HG03342 (cell line): ENCODE results near the gene CD300LF.

ENCODE experiments used
- ATAC-seq: cut with Tn5 transposase; IDR thresholded peaks from one replicate; pipeline ENCODE4 v1.9.1; 2021; ENCODE audit warnings: mild to moderate bottlenecking, moderate library complexity; ENCODE audit not compliant: unreplicated experiment

CD300LF gene

DNA sequence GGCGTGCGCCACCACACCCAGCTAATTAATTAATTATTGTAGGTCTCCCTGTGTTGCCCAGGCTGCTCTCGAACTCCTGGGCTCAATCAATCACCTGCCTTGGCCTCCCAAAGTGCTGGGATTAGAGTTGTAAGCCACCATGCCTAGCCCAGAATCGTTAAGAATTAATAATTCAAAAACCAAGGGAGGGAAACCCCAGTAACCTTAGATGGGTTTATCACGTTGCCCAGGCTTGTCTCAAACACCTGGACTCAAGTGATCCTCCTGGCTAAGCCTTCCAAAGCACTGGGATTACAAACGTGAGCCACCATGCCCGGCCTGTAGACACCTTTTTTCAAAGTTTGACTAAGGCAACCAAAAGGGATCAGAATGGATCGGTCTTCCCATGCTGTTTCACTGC, 21.6 kb downstream of the CD300LF start:
- ATAC-seq = no peak

DNA sequence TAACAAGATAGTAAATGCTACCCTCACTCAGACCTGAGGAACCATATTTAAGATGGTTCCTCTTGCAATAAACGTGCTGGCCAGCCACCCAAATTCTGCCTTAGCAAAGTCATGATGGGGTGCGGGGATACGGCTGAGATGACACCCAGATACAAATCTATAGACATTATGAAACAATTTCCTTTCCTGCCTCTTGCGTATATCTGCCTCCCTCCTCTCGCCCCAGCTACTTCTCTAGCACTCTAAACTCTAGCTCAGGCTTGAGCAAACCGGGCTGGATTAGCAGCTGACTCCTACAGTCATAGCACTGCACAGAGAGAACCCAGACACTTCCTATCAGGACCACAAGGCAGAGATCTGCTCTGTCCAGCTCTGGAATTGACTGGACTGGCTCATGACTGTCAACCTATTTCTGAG, 22.3 kb downstream of the CD300LF start:
- ATAC-seq = no peak

DNA sequence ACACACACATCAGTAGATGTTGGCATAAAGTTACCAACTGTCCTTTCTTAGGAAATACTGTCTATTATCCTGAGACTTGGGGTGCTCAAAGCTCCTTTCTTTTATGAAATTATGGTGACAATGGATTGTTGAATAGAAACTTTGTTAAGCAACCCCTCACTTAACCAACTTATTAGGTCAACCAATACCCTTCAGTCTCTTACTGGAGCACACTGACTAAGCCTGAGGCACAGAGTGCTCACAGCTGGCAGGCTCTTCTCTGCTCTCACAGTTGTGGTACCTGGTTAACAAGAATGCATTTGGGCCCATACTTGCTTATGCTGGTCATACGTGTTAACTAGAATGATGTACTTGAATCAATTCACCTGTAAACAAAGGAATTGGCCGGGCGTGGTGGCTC, 24.8 kb downstream of the CD300LF start:
- no peak for ATAC-seq

DNA sequence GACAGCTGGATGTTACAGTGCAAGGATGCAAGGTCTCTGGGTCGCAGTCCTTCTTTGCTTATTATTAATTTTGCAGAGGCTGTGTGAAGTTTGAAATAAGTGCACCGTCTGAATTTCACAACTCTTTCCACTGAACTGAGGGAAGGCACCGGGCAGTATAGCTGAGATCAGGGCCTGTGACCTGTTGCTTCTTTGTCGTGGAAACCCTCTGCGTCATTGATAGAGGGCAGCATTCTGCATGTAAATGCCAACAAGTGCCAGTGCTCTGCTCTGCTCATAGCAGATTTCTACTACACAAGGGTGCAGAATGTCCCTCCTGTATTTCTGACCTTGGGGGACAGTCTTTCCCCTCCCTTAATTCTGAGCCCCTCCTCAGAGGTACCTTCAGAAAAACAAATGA, 26.0 kb downstream of the CD300LF start:
- ATAC-seq = no peak

DNA sequence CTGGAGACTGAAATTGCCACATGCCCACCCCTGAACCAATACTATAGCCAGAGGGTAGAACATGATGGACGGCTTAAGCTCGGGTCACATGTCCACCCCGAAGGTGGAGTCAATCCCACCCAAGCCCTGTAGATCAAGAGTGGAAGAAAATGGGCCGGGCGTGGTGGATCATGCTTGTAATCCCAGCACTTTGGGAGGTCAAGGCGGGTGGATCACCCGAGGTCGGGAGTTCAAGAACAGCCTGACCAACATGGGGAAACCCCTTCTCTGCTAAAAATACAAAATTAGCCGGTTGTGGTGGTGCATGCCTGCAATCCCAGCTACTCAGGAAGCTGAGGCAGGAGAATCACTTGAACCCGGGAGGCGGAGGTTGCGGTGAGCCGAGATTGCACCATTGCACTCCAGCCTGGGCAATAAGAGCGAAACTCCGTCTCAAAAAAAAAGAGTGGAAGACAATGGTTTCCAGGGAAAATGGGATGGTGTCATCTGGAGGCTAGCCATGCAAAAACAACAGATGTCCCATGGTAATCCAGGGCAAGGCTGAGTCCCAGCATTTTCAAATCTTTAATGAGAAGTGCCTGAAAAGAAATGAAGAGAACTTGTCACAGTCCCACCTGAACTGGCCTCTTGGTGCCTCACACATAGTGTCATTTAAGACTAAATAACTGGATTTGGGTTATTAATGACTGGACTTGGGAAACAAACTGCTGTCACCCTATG, 30.1 kb downstream of the CD300LF start:
- no peak for ATAC-seq

DNA sequence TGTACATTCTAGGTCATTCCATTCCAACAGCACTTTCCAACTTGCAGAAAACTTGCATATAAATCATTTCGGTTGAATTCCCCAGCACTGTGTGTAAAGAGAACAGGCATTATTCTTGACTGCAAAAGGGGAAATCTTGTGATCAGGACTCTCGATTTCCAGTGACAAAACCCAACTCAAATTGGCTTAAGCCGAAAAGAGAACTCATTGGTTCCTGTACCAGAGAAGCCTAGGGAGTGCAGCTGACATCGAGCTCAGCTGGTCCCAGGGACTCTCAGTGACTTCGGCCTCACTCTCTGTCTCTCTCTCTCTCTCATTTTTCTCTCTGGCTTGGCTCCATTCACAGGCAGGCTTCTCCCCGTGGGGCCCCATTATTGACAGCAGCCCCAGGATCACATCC, 30.7 kb downstream of the CD300LF start:
- ATAC-seq = no peak

DNA sequence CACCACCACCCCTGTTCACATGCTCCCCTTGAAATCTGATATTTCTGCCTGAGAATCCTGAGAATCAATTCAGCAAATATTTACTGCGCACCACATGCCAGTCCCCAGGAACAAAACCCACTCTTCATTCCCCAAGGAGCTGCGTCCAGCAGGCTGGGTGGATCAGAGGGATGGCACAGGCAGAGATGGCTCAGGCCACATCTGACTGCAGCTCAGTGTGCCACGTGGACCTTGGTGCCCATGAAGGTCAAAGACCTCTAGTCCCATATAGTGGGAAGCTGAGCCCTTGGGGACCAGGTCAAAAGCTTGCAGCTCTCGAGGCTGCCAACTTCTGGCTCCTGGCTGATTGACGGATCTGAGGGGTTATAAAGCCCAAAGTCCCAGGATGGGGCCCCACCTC, 31.8 kb downstream of the CD300LF start:
- ATAC-seq = no peak

DNA sequence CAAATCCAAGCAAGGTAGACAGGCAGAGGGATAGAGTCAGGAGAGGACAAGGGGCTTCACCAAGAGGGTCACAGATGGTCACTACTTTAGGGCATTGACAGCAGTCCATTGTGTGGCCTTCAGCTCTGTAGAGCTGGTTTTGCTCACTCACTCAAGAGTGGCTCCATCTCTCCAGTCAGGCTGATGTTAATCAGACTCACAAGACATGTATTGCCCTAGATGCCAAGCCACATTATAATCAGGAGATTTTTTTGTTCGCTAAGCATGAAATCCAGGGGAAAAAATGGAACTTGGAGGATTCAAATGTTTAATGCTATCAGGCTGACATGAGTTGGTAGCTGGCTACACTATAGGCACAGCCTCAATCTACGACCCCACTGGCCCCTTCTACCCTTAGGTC, 32.5 kb downstream of the CD300LF start:
- no peak for ATAC-seq

DNA sequence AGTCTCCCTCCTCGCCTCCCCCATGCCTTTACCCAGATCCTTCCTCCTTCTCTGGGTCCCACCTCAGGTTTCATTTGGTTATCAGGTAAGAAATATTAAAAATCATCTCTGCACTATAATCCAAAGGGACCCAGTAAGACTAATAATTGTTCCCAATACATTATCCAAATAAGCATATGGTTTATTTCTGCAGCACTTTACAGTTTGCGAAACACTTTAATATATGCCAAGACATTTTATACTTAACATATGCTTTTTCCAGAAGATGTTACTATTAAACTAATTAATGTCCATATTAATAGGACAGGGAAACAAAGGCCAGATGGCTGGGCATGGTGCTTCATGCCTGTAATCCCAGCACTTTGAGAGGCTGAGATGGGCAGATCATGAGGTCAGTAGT, 33.3 kb downstream of the CD300LF start:
- ATAC-seq = no peak

DNA sequence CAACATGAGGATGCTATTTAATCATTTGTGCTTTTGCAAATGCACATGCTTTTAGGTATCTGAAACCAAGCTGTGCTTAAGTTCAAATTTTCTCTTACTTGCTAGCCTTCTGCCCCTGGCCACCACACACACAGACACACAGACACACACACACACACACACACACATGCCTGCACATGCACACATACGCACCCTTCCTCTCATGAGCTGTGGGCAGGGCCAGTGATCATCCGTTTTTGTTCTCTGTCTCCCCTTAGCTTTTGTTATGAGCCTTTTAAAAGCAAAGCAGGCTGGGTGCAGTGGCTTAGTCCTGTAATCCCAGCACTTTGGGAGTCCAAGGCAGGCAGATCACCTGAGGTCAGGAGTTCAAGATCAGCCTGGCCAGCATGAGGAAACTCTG, 34.2 kb downstream of the CD300LF start:
- ATAC-seq = no peak

DNA sequence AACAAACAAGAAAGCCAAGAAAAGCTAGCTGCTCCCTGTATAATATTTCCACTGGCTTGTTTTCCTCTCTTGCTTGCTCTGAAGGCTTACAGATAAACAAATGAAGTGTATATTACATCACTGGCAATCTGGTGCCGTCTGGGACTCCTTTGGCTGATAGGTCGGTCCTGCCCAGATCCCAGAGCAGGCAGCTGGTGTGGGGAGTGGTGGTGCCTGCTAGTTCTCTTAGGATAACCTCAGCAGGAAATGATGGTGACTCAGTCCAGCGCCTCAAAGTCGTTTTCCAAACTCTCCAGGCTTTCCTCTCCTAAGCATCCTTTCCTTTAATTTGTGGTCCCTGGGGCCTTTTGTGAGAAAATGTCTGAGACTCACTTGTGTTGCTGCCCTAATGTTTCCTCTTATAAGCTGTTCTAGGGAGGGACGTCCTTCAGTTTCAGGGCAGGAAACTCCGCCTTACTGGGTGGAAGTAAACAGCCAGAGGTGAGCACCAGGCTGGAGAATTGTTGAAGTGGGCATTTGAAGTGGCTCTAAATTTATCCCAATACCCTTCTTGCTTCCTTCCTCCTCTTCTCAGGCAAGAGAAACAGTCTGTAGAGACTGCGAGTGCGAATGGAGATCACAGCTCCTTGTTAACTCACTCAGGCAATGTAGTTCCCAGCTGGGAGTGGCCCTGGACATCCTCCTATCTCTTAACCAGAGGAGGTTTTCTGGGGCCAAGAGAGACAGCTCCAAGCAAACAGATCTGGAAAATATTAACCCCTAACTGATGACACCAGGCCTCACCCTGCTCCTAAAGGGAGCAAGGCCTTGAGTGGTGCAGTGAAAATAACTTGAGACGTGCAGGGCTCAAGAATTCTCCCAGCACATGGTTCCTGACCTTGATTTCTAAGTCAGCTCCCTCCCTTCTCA, 34.9 kb downstream of the CD300LF start:
- ATAC-seq = no peak

DNA sequence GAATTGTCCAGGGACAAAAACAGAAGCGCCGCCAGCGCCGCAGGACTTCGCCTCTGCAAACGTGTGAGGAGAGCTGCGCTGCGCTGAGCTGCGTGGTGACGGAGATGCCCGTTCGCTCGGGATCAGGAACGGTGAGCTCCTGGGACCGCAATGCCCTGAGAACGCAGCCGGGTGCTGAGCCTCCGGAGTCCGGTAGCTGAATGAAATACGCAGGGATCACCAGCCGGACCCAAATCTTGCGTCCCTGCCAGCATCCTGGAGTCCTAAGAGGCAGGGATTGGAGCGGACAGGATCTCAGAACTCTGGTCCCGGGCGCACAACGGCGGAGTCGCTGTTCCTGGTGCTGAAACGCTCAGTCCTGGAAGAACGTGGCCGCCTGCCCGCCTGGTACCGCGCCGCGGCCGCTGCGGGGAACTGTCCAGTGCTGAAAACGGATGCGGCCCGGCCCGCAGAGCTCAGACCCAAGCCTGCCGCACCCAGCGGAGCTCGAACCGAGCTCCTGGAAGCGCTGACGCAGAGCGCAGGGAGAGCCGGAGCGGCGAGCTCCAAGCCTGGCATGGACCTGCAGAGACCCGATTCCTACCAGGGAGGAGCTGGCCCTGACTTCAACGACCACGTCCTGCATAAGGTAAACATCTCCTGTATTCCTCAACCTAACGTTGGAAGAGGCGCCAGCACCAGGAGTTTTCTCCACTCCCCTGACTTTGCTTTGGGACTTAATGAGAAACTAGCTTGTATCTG, 41.5 kb downstream of the CD300LF start:
- ATAC-seq = no peak

DNA sequence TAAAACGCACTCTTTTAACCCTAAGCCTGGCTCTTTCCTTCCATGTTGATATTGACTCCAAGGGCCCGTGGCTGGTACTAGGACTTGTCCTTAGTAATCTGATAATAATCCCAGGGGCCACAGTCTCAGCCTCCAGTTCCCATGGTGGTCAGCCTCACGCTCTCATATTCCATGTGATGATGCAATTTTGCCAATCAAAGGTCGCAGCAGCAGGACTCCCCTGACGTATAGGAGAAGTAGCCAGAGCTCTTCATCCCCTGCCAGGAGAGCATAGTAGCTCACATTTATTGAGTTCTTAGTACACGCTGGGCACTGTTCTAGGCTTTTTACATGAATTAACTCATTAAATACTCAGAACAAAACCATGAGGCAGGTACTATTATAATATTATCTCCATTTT, 42.4 kb downstream of the CD300LF start:
- ATAC-seq = no peak

DNA sequence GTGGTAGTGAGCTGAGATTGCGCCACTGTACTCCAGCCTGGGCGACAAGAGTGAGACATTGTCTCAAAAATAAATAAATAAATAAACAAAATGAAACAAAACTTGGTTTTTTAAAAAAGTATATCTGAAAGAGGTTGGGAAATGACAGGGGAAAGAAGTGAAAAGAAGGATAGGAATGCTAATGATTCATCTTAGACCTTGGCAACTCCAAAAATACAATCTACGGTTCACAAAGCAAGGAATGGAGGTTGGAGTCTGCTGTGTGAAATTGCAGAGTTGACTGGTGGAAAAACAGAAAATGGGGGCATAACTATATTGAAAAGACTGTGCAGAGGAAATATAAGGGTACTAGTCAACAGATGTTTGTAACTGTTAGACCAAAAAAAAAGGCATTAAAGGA, 49.2 kb downstream of the CD300LF start:
- ATAC-seq = no peak

DNA sequence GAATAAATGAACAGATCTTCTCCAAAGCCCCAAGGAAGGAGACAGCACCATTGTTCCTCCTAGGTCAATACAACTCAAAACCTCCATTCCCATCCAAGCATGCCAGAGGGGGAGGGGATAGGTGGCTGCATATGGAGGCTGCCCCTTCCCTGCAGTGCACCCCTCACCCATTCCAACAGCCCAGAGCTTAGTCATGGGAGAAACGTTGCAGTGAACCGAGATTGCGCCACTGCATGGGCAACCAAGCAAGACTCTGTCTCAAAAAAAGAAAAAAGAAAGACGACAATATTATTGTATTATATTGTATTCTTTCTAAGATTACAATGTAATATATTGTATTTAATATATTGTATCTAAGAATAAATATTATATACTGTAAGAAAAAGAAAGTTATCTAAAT, 52.8 kb downstream of the CD300LF start:
- no peak for ATAC-seq

DNA sequence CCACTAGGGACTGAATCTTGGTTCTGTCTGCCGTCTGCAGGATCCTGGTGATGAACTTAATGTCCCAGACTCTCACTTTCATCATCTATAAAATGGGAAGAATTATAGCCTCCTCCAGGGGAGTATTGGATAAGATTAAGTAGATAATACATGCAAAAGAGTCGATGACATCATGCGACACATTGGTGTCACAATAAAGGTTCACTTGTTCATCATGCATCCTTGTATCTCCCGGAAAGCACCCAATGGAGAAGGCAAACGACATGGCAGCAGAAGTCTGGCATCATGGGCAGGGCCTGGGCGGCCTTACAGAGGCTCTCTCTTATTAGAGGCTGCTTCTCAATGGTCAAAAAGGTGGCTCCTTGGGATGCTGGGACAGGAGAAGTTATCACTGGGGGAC, 54.1 kb downstream of the CD300LF start:
- ATAC-seq = no peak

DNA sequence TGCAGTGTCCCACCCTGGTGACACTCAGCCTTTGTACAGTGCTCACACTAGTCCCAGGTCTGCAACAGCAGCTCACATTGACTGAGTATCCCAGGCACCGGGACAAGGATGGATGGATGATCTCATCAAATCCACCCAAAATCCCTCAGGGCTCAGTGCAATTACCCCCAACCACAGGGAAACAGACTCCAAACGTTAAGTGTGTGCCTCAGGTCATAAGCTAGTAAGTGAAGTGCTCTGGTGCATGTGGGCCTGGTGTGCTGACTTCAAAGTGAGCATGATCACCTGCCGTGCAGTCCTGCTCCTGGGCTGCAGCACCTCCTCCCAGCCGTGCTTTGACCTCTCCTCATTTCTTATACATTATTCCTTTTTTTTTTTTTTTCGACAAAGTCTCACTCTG, 58.0 kb downstream of the CD300LF start:
- no peak for ATAC-seq

DNA sequence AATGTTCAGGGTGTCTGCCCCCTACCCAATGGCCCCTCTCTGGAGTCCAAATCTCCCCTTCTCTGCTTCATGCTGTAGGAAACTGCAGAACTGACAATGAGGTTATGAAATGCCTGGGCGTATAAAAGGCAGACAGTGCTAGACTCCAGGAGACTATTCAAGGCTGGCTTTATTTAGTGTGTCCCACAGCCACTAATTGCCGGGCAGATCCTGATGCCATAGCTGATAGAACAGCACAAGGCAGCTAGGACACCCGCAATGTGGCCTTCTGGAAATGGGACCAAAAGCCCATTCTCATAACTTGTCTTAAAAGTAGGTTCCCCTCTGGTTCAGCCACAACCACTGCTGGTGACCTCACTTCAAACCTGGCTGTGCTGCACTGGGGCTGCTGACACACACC, 60.7 kb downstream of the CD300LF start:
- no peak for ATAC-seq

DNA sequence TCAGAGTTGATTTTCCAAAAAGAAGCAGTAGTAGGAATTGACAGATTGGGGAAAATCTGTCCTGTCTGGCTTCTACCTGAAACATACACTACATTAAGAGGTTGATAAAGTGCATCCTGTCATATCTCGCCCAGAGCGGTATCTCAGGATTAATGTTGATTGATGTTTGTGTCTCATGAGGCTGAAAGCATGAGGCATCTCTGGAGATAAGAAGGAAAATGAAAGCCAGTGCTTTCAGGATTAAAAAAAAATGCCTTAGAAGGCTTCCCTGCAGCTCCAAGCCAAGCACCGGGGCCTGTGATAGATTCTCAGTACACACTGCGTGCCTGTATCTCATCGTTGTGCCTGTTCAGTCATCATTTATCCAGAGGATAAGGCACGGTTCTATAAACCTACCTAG, 62.8 kb downstream of the CD300LF start:
- ATAC-seq = no peak

DNA sequence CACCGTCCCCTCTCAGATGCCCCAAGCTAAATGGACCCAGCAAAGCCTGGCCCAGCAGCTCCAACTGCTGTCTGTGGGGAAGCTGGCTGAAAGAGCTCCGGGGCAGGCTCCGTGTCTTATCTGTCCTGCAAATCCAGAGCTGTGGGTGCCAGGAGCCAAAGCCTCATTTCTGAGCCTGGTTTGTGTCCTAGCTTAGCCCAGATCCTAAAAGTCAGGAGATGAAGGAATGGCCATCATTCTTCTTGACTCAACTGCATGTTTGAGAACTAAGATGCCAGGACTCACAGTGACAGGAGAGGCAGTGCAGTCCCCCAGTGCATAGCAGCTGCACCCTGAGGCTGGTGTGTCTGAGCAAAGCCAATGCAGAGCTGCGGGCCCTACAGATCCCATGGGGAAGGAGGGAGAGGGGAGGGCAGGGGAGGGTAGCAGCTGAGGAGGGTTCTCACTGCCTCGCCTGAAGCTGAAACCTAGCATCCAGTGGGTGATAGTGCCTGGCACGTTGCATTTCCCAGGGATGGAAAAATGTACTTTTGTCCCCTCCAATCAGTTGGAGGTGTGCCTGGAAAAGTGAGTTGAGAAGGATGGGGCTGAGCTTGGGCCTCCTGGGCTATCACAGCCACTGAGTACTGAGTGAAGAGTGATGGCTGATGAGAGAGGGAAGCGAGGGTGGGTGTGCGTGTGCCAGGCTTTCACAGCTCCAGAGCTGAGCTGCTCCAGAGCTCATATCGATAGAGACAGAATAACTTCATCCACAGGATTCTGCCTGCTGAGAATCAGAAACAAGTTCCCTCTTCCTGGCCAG, 64.7 kb downstream of the CD300LF start:
- ATAC-seq = no peak

DNA sequence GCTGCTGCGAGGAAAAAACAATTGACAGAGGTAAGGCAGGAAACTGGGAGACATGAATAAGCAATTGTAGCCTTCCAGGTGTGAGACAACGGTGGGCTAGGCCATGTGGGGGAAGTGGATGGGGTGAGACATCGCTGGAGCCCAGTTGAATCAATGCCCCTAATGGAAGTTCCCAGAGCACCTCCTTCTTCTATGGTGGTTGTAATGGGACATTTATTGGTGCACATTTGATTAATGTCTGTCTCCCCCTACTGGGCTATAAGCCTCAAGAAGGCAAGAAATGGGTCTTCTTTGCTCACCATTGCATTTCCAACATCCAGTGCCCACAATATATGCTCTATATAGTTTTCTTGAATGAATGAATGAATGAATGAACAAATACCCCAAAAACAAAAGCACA, 66.5 kb downstream of the CD300LF start:
- ATAC-seq = no peak
